Endothelial cell of umbilical vein (primary cell): Measurements from ENCODE around the gene EXD1. TPM values are rescaled to one million over a fixed set of nuclear protein-coding genes. Genes with fewer than 3 reads are reported as not detected.

ENCODE experiments used
- BruUV-seq: library from RNA; stranded (reverse); fragments of 400-500 nt; replicated peaks from 2 replicates; lab custom pipeline; 2021; lab: Mats Ljungman, UMichigan
- CTCF ChIA-PET: fragments of 300-600, 350-600 bp; sonication (Branson Sonifier 250); formaldehyde crosslinking; loops from one replicate; lab custom pipeline; 2021; ENCODE audit warnings: antibody characterized with exemption, inconsistent platforms; lab: Charles Lee
- POLR2A ChIA-PET: fragments of 300-600, 350-600 bp; sonication (Branson Sonifier 250); formaldehyde crosslinking; loops from one replicate; lab custom pipeline; 2021; ENCODE audit warnings: antibody characterized with exemption, inconsistent platforms; lab: Charles Lee
- DNase-seq: peaks from one replicate; pipeline ENCODE4 v3.0.0-alpha.2; 2011; ENCODE audit warnings: low read depth, low spot score
- FAIRE-seq: peaks from 2 replicates; lab custom pipeline; 2011; peaks lifted over from hg19 to GRCh38; lab: Jason Lieb, UNC
- H2AFZ ChIP-seq: 2 replicates; pipeline ENCODE4 v1.6.0; 2012; ENCODE audit warnings: low read depth, low read length, control low read depth, inconsistent platforms
- H3K27ac ChIP-seq: 2 replicates; pipeline ENCODE4 v1.5.1; 2011; ENCODE audit warnings: low read depth, mild to moderate bottlenecking, control low read depth, low read length, moderate library complexity; ENCODE audit not compliant: insufficient read depth
- H3K27me3 ChIP-seq, 2 experiments: 2 replicates each; pipeline versions ENCODE4 v1.6.0 to v1.6.1; 2011; ENCODE audit warnings: low read length in 2 of 2, mixed read lengths in 1 of 2; ENCODE audit not compliant: control insufficient read depth in 2 of 2, insufficient read depth in 2 of 2
- H3K36me3 ChIP-seq, 2 experiments: 2 replicates in 1 of 2; 3 replicates in 1 of 2; pipeline ENCODE4 v1.5.1; 2011; ENCODE audit warnings: low read length in 2 of 2, mild to moderate bottlenecking in 1 of 2, moderate library complexity in 1 of 2; ENCODE audit not compliant: control insufficient read depth in 2 of 2, insufficient read depth in 2 of 2; ENCODE audit errors: extremely low read depth in 1 of 2
- H3K4me1 ChIP-seq: 3 replicates; pipeline ENCODE4 v1.5.1; 2011; ENCODE audit warnings: mild to moderate bottlenecking, low read length; ENCODE audit not compliant: control insufficient read depth, insufficient read depth; ENCODE audit errors: extremely low read depth
- H3K4me2 ChIP-seq: 2 replicates; pipeline ENCODE4 v1.6.1; 2011; ENCODE audit warnings: low read length, control low read depth, mixed read lengths; ENCODE audit not compliant: insufficient read depth
- H3K4me3 ChIP-seq, 3 experiments: fragments of 200-600 bp in 1 of 3; sonication (generic), shearing (Covaris generic) in 1 of 3; replicated peaks in 1 of 3; 2 replicates each; pipeline ENCODE4 v1.5.1; 2011 to 2016; ENCODE audit warnings: control low read depth in 3 of 3, low read length in 3 of 3, mild to moderate bottlenecking in 2 of 3, inconsistent platforms in 1 of 3, low read depth in 1 of 3, moderate library complexity in 1 of 3; ENCODE audit not compliant: insufficient read depth in 1 of 3
- H3K79me2 ChIP-seq: 2 replicates; pipeline ENCODE4 v1.6.0; 2012; ENCODE audit warnings: low read length, inconsistent platforms; ENCODE audit not compliant: control insufficient read depth, insufficient read depth
- H3K9ac ChIP-seq: replicated peaks from 2 replicates; pipeline ENCODE3; 2011; ENCODE audit warnings: low read length, control low read depth; ENCODE audit not compliant: insufficient read depth; ENCODE audit errors: extremely low read depth
- H3K9me1 ChIP-seq: replicated peaks from 3 replicates; pipeline ENCODE4 v1.6.0; 2011; ENCODE audit warnings: mild to moderate bottlenecking, low read length; ENCODE audit not compliant: control insufficient read depth, insufficient read depth; ENCODE audit errors: extremely low read depth
- H3K9me3 ChIP-seq: replicated peaks from 2 replicates; pipeline ENCODE4 v1.5.1; 2012; ENCODE audit warnings: low read length, inconsistent platforms; ENCODE audit not compliant: control insufficient read depth, insufficient read depth
- H4K20me1 ChIP-seq: replicated peaks from 2 replicates; pipeline ENCODE3; 2011; ENCODE audit warnings: mild to moderate bottlenecking, low read length; ENCODE audit not compliant: control insufficient read depth, insufficient read depth; ENCODE audit errors: extremely low read depth
- EZH2 ChIP-seq: IDR thresholded peaks from 2 replicates; pipeline ENCODE4 v1.6.1; 2012; ENCODE audit warnings: borderline replicate concordance, low read depth, mild to moderate bottlenecking, moderate library complexity, low read length, inconsistent platforms; ENCODE audit not compliant: severe bottlenecking
- FOS ChIP-seq: IDR thresholded peaks from 2 replicates; pipeline ENCODE4 v1.6.1; 2011; ENCODE audit warnings: mild to moderate bottlenecking, low read length, moderate library complexity, borderline replicate concordance; ENCODE audit not compliant: insufficient read depth
- GATA2 ChIP-seq: IDR thresholded peaks from 2 replicates; pipeline ENCODE4 v1.7.0; 2011; ENCODE audit warnings: low read depth, mild to moderate bottlenecking, moderate library complexity, mixed read lengths, low read length; ENCODE audit not compliant: insufficient read length, insufficient read depth
- JUN ChIP-seq: IDR thresholded peaks from 2 replicates; pipeline ENCODE4 v1.6.1; 2011; ENCODE audit warnings: borderline replicate concordance, low read depth; ENCODE audit not compliant: insufficient read length, insufficient read depth
- MYC ChIP-seq: IDR thresholded peaks from one replicate; pipeline ENCODE4 v1.6.1; 2011; ENCODE audit warnings: mild to moderate bottlenecking, low read depth, low read length
- POLR2A ChIP-seq: IDR thresholded peaks from 2 replicates; pipeline ENCODE4 v1.6.1; 2012; ENCODE audit warnings: low read depth, mild to moderate bottlenecking, control low read depth, low read length
- POLR2AphosphoS5 ChIP-seq: IDR thresholded peaks from 2 replicates; pipeline ENCODE4 v1.6.1; 2012; ENCODE audit warnings: low read depth, mild to moderate bottlenecking, control low read depth, low read length, moderate library complexity; ENCODE audit not compliant: insufficient read depth
- dilution Hi-C: fragments of 300-500 bp; cut with MboI; formaldehyde crosslinking; loops from one replicate; pipeline ENCODE4 v1.15.0; 2019; ENCODE audit warnings: low sequenced_read_pairs; ENCODE audit not compliant: extremely low pct_ligation_motif_present
- intact Hi-C: fragments of 100-400 bp; cut with micrococcal nuclease; formaldehyde crosslinking; loops from one replicate; pipeline ENCODE4 v1.10.0; 2022
- polyA plus RNA-seq, 4 experiments: library from polyadenylated mRNA; depleted of rRNA in 3 of 4; stranded (reverse) in 3 of 4; unstranded in 1 of 4; fragments of >200 nt; gene quantifications; 2 replicates each; pipeline versions ENCODE4 v1.2.1 to v1.2.3, GENCODE V29; 2011 to 2012; ENCODE audit warnings: missing spikeins in 1 of 4
- total RNA-seq: library from RNA; stranded (reverse); gene quantifications from 2 replicates; pipeline ENCODE4 v1.2.3, GENCODE V29; 2021
- TF ChIP-seq, protein P1 (sequence below): IDR thresholded peaks from 2 replicates; pipeline ENCODE4 v1.6.1; 2011; ENCODE audit not compliant: insufficient read depth, insufficient read length
- TF ChIP-seq, protein P2 (sequence below), 2 donors: IDR thresholded peaks; 1 replicate in 1 of 2; 2 replicates in 1 of 2; pipeline ENCODE4 v1.5.1; 2011; ENCODE audit warnings: low read length in 2 of 2, mild to moderate bottlenecking in 2 of 2, moderate library complexity in 2 of 2, control low read depth in 1 of 2, inconsistent platforms in 1 of 2, low read depth in 1 of 2; ENCODE audit not compliant: insufficient read depth in 1 of 2; ENCODE audit errors: extremely low read depth in 1 of 2

Gene EXD1
- total and polyA plus RNA-seq, 2 donors (not counting 3 experiments of a cell fraction or from before 2014, with no cell fraction given), result not detected

DNA sequence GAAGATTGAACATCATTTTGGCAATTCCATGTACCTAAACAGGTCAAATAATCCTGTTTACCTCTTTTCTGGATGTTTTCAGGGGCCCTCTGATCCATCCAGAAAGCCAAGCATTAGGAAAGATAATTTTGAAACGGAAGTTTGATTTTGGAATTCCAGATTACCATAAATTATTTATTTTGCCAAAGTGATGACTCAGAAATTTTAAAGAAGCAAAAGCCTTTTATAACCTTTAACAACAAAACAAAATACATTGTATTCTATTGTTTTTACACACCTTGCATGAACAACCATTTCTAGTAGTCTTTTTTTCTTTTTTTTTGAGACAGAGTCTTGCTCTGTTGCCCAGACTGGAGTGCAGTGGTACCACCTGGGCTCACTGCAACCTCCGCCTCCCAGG lies 82.5 kb downstream of the EXD1 start:
- POLR2A ChIA-PET, result no interaction called here
- no peak overlapping the region for H2AFZ ChIP-seq
- no peak overlapping the region for H3K9ac ChIP-seq
- DNase-seq (no peak), FAIRE-seq (no peak)
- no peaks in the 10 kb centered on the region for H4K20me1 ChIP-seq
- intact Hi-C loops (no loop called here), dilution Hi-C loops (no loop called here)
- H3K36me3 ChIP-seq, result no peaks in the 10 kb centered on the region
- no peaks in the 10 kb centered on the region for H3K9me1 ChIP-seq
- H3K4me1 ChIP-seq, result no peaks in the 10 kb centered on the region
- no peaks in the 10 kb centered on the region for H3K79me2 ChIP-seq
- BruUV-seq, result no TSS peak
- H3K27me3 ChIP-seq, result no peaks in the 10 kb centered on the region
- H3K4me3 ChIP-seq, result no peak overlapping the region
- H3K4me2 ChIP-seq, result no peak overlapping the region
- CTCF ChIA-PET, result no interaction called here
- H3K27ac ChIP-seq, result no peak overlapping the region
- TF ChIP-seq JUN (no peak), EZH2 (no peak), POLR2A (no peak), FOS (no peak), MYC (no peak), POLR2AphosphoS5 (no peak), GATA2 (no peak)
- TF ChIP-seq, protein P1, sequence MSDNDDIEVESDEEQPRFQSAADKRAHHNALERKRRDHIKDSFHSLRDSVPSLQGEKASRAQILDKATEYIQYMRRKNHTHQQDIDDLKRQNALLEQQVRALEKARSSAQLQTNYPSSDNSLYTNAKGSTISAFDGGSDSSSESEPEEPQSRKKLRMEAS, result no peak
- TF ChIP-seq, protein P2, sequence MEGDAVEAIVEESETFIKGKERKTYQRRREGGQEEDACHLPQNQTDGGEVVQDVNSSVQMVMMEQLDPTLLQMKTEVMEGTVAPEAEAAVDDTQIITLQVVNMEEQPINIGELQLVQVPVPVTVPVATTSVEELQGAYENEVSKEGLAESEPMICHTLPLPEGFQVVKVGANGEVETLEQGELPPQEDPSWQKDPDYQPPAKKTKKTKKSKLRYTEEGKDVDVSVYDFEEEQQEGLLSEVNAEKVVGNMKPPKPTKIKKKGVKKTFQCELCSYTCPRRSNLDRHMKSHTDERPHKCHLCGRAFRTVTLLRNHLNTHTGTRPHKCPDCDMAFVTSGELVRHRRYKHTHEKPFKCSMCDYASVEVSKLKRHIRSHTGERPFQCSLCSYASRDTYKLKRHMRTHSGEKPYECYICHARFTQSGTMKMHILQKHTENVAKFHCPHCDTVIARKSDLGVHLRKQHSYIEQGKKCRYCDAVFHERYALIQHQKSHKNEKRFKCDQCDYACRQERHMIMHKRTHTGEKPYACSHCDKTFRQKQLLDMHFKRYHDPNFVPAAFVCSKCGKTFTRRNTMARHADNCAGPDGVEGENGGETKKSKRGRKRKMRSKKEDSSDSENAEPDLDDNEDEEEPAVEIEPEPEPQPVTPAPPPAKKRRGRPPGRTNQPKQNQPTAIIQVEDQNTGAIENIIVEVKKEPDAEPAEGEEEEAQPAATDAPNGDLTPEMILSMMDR (IDR thresholded peaks at IDR 0.05; ENCODE audit: extremely low read depth in 1 of 2, insufficient read depth in 1 of 2, low read depth in 1 of 2, low read length in 2 of 2), result no peak
- H3K9me3 ChIP-seq, result no peaks in the 10 kb centered on the region
